ENCODE measurements around the gene AP2A1.
A peak's percentile ranks its signal among the peaks of the same experiment; 100 is the strongest.
"Not testable (repeated sequence)": the region's sequence is repeated elsewhere in the genome, so short reads cannot be mapped to it uniquely, and the experiment has no call there.

AP2A1 gene

GRCh38 chr19:49814010-49814409 is 47.2 kb downstream of the AP2A1 start:
- DNase-seq, result no peak

DNA sequence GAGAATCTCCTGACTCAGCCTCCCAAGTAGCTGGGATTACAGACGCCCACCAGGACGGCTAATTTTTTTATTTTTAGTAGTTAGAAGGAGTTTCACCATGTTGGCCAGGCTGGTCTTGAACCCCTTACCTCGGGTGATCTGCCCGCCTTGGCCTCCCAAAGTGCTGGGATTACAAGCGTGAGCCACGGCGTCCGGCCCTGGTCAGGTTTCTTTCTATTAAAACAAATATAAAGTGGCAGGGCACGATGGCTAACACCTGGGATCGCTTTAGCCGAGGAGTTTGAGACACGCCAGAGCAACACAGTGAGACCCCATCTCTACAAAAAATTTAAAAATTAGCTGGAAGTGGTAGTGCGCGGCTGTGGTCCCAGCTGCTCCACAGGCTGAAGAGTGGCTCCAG is 49.8 kb downstream of the AP2A1 start:
- no peak for DNase-seq

GRCh38 chr19:49817964-49818648 is 51.3 kb downstream of the AP2A1 start, which contains the start of gene MED25:
Gene MED25, plus strand, starts transcription at chr19:49818289. Its CDS starts 53 bp downstream, at chr19:49818342.
- peak; percentile 89 to 92 for DNase-seq

- DNase-seq, result no peak
Observed at GRCh38 chr19:49818649-49819370, 52.0 kb downstream of the AP2A1 start.

DNA sequence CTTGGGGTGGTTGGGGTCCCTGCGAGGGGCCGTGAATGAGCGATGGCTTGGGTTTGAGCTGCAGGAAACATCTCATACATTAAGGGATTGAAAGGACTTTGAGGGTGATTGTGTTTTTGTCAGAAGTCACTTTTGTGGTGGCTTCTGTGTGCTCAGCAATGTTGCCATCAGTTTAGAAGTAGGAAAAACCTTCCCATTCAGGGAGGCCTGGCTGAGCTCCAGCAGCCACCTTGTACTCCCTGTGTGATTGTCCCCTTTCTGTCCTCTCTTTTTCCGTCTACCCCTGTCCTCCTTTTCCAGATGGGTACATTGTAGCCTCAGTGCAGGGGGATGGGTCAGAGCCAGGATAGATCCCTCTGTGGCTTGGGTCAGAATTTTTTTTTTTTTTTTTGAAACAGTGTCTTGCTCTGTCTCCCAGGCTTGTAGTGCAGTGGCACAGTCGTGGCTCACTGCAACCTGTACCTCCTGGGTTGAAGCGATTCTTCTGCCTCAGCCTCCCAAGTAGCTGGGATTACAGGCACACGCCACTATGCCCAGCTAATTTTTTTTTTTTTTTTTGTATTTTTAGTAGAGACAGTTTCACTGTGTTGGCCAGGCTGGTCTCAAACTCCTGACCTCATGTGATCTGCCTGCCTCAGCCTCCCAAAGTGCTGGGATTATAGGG is 52.8 kb downstream of the AP2A1 start:
- not testable (repeated sequence) for DNase-seq

- DNase-seq, result no peak
Observed at GRCh38 chr19:49820125-49820524, 53.3 kb downstream of the AP2A1 start.

DNA sequence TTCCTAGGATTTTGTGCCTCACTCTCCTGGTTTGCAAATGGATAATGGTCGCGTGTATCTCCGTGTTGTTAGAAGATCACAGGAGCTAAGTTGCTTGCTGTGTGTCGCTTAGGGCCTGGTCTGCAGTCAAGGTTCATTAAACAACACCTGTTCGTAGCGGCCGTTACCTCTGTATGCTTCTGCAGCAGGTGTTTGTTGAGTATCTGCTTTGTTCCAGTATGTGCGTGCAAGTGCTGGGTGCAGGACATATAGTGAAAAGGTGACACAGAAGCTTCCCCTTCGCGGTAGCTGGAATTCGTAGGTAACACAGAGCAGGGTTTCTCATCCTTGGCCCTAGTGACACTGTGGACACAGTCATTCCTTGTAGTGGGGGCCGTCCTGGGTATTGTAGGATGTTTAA is 56.7 kb downstream of the AP2A1 start:
- DNase-seq, result no peak

GRCh38 chr19:49824662-49825061 is 57.9 kb downstream of the AP2A1 start:
- DNase-seq, result no peak

- no peak for DNase-seq
Observed at GRCh38 chr19:49827034-49827433, 60.2 kb downstream of the AP2A1 start.

- no peak for DNase-seq
Observed at GRCh38 chr19:49829200-49829599, 62.4 kb downstream of the AP2A1 start.

GRCh38 chr19:49829721-49830120 is 62.9 kb downstream of the AP2A1 start:
- no peak for DNase-seq

DNA sequence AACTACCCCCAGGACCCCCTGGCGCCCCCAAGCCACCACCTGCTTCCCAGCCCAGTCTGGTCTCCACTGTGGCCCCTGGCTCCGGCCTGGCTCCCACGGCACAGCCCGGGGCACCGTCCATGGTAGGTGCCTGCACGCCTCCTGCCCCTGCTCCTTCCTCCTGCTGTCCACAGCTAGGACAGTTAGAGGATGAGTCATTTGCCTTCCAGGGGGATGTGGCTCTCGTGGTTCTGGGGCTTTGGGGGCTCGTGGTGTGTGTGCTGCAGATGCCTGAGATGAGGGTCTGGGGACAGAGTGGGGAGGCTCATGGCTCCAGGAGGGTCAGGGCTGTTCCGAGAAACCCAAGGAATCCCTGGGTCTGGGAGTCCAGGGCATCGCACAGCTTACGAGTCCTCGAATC is 64.0 kb downstream of the AP2A1 start:
- no peak for DNase-seq

DNA sequence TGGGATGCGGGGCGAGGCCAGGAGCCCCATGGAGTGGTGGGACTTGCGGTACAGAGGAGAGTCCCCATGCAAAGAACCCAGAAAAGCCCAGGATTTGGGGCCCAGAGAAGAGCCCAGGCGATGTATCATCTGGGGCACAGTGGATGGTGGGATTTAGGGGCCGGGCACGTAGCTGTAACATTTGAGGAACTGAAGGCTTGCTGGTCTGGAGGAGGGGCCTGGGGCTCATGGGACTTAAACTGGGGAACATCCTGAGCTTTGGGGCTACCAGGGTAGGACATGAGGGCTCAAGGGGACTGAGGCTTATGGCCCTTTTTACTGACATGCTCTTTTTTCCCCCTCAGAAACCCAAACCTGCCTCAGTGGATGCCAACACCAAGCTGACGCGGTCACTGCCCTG is 64.8 kb downstream of the AP2A1 start:
- DNase-seq, result no peak

- no peak for DNase-seq
Observed at GRCh38 chr19:49832556-49832955, 65.8 kb downstream of the AP2A1 start.

DNA sequence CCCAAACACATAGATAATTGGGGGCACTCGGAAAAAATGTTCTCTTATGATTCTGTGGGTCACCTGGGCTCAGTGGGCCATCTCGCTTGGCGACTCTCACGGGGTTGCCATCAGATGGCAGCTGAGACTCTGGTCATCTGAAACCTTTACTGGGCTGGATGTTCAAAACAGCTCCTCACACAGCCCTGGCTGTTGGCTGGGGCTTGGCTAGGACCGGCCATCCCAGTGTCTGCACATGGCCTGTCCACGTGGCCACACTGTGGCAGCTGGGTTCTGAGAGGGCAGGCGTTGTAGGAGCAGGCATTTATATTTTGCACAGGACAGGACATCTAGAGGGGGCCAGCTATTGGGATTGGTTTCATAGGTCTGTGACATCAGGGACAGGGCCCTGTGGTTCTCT is 66.8 kb downstream of the AP2A1 start:
- no peak for DNase-seq

DNA sequence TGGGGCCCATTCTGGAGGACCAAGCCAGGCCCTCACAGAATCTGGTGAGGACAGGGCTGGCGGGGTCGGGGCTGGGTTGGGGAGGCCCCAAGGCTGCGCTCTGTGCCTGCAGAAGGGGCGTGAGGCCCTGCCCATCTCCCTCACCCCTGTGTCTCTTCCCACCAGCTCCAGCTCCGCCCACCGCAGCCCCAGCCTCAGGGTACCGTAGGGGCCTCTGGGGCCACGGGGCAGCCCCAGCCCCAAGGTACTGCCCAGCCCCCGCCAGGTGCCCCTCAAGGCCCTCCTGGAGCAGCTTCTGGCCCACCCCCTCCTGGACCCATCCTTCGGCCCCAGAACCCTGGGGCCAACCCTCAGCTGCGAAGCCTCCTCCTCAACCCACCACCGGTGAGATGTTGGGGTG is 68.8 kb downstream of the AP2A1 start:
- no peak for DNase-seq

GRCh38 chr19:49836176-49837008 is 69.6 kb downstream of the AP2A1 start:
- DNase-seq, result no peak

- no peak for DNase-seq
Observed at GRCh38 chr19:49837009-49837310, 70.2 kb downstream of the AP2A1 start.

GRCh38 chr19:49837425-49837824 is 70.6 kb downstream of the AP2A1 start:
- no peak for DNase-seq

DNA sequence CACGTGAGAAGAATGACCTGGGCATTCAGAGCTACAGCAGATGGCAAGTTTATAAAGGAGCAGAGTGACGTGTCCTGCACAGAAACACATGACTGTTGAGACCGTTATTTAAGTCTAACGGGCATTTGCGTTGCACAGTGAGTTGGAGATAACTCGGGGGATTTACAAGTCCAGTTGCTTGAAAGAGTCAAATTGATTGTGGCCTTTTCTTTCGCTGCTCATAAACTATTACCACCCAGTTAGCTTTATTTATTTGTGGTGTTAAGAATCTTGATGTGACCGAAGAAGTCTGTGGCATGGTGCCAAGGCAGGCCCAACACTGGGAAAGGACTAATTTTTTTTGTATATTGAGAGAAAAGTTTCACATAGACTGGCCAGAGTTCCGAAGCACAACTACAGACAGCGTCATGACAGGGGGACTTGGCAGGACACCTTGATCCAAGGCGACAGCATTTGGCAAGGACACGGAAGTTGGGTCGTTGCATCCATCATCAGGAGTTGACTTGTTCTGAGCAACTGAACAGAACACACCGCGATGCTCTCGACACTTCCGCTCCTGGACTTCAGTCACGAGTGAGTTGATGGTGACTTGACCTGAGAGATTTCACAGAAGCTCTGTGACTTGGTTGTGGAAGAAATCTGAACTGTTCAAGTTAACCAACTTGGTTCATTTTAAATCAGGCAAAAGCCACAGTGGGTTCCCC is 72.2 kb downstream of the AP2A1 start:
- DNase-seq, result no peak

GRCh38 chr19:49839713-49840112 is 72.9 kb downstream of the AP2A1 start:
- DNase-seq, result no peak

- DNase-seq, result no peak
Observed at GRCh38 chr19:49840321-49840720, 73.5 kb downstream of the AP2A1 start.
